Neuronal stem cell (in vitro differentiated cells): ENCODE measurements around the gene NEMP2. TPM values are rescaled to one million over a fixed set of nuclear protein-coding genes. Genes with fewer than 3 reads are reported as not detected.

ENCODE experiments used
- DNase-seq: peaks from one replicate; pipeline ENCODE4 v3.0.0-alpha.2; 2013; ENCODE audit warnings: low spot score
- H2AFZ ChIP-seq: one replicate; pipeline ENCODE4 v1.6.1; 2013; ENCODE audit warnings: mild to moderate bottlenecking, low read length, inconsistent platforms
- H2AK5ac ChIP-seq: 2 replicates; pipeline ENCODE4 v1.6.1; 2013; ENCODE audit warnings: low read depth, mild to moderate bottlenecking, inconsistent platforms, low read length, moderate library complexity, mixed read lengths
- H2BK120ac ChIP-seq: 2 replicates; pipeline ENCODE4 v1.6.1; 2013; ENCODE audit warnings: low read depth, mild to moderate bottlenecking, inconsistent platforms, low read length, moderate library complexity, mixed read lengths
- H2BK12ac ChIP-seq: one replicate; pipeline ENCODE4 v1.6.1; 2013; ENCODE audit warnings: low read length, inconsistent platforms
- H2BK15ac ChIP-seq: 2 replicates; pipeline ENCODE4 v1.6.1; 2013; ENCODE audit warnings: mild to moderate bottlenecking, low read length, inconsistent platforms, mixed read lengths
- H2BK5ac ChIP-seq: one replicate; pipeline ENCODE4 v1.6.1; 2013; ENCODE audit warnings: inconsistent platforms, mild to moderate bottlenecking, low read length, moderate library complexity
- H3K14ac ChIP-seq: one replicate; pipeline ENCODE4 v1.6.1; 2013; ENCODE audit warnings: low read length, inconsistent platforms
- H3K18ac ChIP-seq: 2 replicates; pipeline ENCODE4 v1.6.1; 2013; ENCODE audit warnings: low read length, inconsistent platforms
- H3K23ac ChIP-seq: 2 replicates; pipeline ENCODE4 v1.6.1; 2013; ENCODE audit warnings: low read depth, mild to moderate bottlenecking, mixed read lengths, low read length, inconsistent platforms; ENCODE audit not compliant: poor library complexity
- H3K27ac ChIP-seq: replicated peaks from 3 replicates; pipeline ENCODE4 v1.5.1; 2013; ENCODE audit warnings: low read length, inconsistent platforms
- H3K27me3 ChIP-seq, 3 experiments: 2 replicates each; pipeline ENCODE4 v1.6.1; 2013; ENCODE audit warnings: low read length in 3 of 3, mild to moderate bottlenecking in 2 of 3, inconsistent platforms in 1 of 3, low read depth in 1 of 3, mixed read lengths in 1 of 3, moderate library complexity in 1 of 3; ENCODE audit not compliant: control insufficient read depth in 3 of 3, insufficient read depth in 3 of 3
- H3K36me3 ChIP-seq, 2 donors: replicated peaks in 1 of 2; 2 replicates each; pipeline ENCODE4 v1.6.1; 2013; ENCODE audit warnings: low read length in 2 of 2; ENCODE audit not compliant: control insufficient read depth in 2 of 2, insufficient read depth in 2 of 2
- H3K4ac ChIP-seq: 2 replicates; pipeline ENCODE4 v1.6.1; 2013; ENCODE audit warnings: inconsistent platforms, mild to moderate bottlenecking, low read length, moderate library complexity
- H3K4me1 ChIP-seq, 2 donors: 1 replicate in 1 of 2; 2 replicates in 1 of 2; pipeline ENCODE4 v1.6.1; 2013; ENCODE audit warnings: low read length in 2 of 2, low read depth in 1 of 2; ENCODE audit not compliant: control insufficient read depth in 2 of 2, insufficient read depth in 1 of 2
- H3K4me2 ChIP-seq: one replicate; pipeline ENCODE4 v1.6.1; 2013; ENCODE audit warnings: mild to moderate bottlenecking, low read length, inconsistent platforms; ENCODE audit not compliant: insufficient read depth, poor library complexity, severe bottlenecking
- H3K4me3 ChIP-seq, 2 donors: 2 replicates each; pipeline ENCODE4 v1.5.1; 2013; ENCODE audit warnings: low read length in 2 of 2, mild to moderate bottlenecking in 2 of 2, inconsistent platforms in 1 of 2, moderate library complexity in 1 of 2
- H3K79me1 ChIP-seq: one replicate; pipeline ENCODE4 v1.6.1; 2013; ENCODE audit warnings: low read depth, mild to moderate bottlenecking, inconsistent platforms, low read length, moderate library complexity
- H3K9ac ChIP-seq: one replicate; pipeline ENCODE4 v1.6.1; 2013; ENCODE audit warnings: mild to moderate bottlenecking, low read depth, low read length, inconsistent platforms; ENCODE audit not compliant: poor library complexity
- H3K9me3 ChIP-seq, 2 donors: replicated peaks in 1 of 2; 2 replicates each; pipeline versions ENCODE3 to v1.6.1; 2013; ENCODE audit warnings: low read length in 2 of 2, mild to moderate bottlenecking in 2 of 2, inconsistent platforms in 1 of 2, low read depth in 1 of 2, mixed read lengths in 1 of 2, moderate library complexity in 1 of 2; ENCODE audit not compliant: control insufficient read depth in 2 of 2, insufficient read depth in 1 of 2
- H4K8ac ChIP-seq: one replicate; pipeline ENCODE4 v1.6.1; 2013; ENCODE audit warnings: low read depth, mild to moderate bottlenecking, inconsistent platforms, low read length, moderate library complexity
- H4K91ac ChIP-seq: one replicate; pipeline ENCODE4 v1.6.1; 2013; ENCODE audit warnings: low read length, low read depth, mild to moderate bottlenecking, inconsistent platforms; ENCODE audit not compliant: poor library complexity
- WGBS, 2 donors: extraction: QIAGEN DNeasy Blood & Tissue Kit; methylation state at CpG; one replicate each; pipeline ENCODE4 v1.1.7; 2013; ENCODE audit warnings: missing lambda C conversion rate in 2 of 2, mixed read lengths in 1 of 2; ENCODE audit not compliant: insufficient read length in 2 of 2, insufficient replicate concordance in 1 of 2; ENCODE audit errors: extremely low coverage in 2 of 2; 5-methylcytosine and 5-hydroxymethylcytosine counted together
- small RNA-seq: library from polyadenylated mRNA; stranded (forward); fragments of <200 nt; extraction: miRNeasy Mini kit (QIAGEN cat#:217004); gene quantifications from one replicate; pipeline ENCODE3, GENCODE V24; 2013; ENCODE audit not compliant: insufficient read depth

The NEMP2 gene

DNA sequence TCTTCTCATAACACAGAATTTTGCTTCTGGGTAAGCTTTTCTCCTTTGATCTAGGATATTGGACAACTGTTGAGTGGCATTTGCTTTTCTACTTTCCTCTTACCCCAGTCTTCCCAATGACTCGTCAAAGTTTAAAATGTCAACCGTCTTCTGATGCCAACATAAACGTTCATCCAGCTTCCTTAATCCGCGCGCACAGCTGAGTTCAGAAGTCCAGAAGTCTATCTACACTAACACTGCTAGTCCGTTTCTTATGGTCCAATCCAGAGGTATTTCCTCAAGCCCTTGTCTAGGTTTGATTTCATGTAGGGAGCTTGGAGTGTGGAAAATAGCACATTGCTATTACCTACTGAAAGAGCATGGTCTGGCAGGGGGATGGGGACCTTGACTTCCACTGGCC lies 77.7 kb downstream of the NEMP2 start:
- no peak for DNase-seq
- Histone ChIP-seq H3K27me3 (no peaks in the 10 kb centered on the region), H4K8ac (no peak overlapping the region), H2BK120ac (no peak overlapping the region), H3K4me1 (no peaks in the 10 kb centered on the region), H2AK5ac (no peak overlapping the region), H3K23ac (no peak overlapping the region), H3K4me3 (no peak overlapping the region), H3K14ac (no peak overlapping the region), H3K18ac (no peak overlapping the region), H3K36me3 (no peaks in the 10 kb centered on the region), H3K4ac (no peak overlapping the region), H2BK12ac (no peak overlapping the region), H3K9ac (no peak overlapping the region), H2AFZ (no peak overlapping the region), H3K4me2 (no peak overlapping the region), H2BK15ac (no peak overlapping the region), H3K9me3 (no peaks in the 10 kb centered on the region), H4K91ac (no peak overlapping the region), H3K79me1 (no peaks in the 10 kb centered on the region), H3K27ac (no peak overlapping the region), H2BK5ac (no peak overlapping the region)
- WGBS, 2 donors = no CpG with 5 or more reads among the region's 7 CpGs

DNA sequence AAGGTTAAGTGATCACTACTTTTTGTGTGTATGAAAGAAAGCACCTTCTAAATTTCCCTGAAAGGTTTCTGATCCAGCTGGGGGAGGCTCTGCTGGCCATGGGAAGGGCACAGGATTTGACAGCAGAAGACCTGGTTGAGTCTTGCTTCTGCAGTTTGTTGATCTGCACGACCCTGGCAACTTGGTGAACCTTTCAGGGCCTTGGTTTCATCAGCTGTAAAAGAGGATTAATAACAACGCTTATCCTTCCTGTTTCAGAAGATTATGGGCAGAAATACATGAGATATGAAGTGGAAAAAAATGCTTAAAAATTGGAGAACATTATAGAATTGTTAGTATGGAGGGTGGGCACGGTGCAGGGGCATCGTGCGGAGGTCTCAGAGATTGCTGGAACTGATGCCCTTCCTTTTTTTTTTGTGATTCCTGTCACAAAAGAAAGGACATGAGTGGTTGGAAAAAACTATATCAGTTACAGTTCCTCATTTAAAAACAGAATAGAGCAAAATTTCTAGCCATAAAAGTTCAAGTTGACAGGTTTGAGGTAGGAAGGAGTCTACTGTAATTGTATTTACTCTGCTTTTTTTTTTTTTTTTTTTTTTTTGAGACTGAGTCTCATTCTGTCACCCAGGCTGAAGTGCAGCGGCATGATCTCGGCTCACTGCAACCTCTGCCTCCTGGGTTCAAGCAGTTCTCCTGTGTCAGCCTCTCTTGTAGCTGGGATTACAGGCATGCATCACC lies 79.0 kb downstream of the NEMP2 start:
- Histone ChIP-seq H2BK12ac (no peak overlapping the region), H2BK5ac (no peak overlapping the region), H3K4me3 (no peak overlapping the region), H3K14ac (no peak overlapping the region), H3K4me1 (no peaks in the 10 kb centered on the region), H3K9ac (no peak overlapping the region), H2BK120ac (no peak overlapping the region), H4K91ac (no peak overlapping the region), H3K27me3 (no peaks in the 10 kb centered on the region), H3K79me1 (no peaks in the 10 kb centered on the region), H4K8ac (no peak overlapping the region), H2BK15ac (no peak overlapping the region), H3K4ac (no peak overlapping the region), H3K4me2 (no peak overlapping the region), H3K36me3 (no peaks in the 10 kb centered on the region), H2AFZ (no peak overlapping the region), H2AK5ac (no peak overlapping the region), H3K23ac (no peak overlapping the region), H3K18ac (no peak overlapping the region), H3K9me3 (no peaks in the 10 kb centered on the region), H3K27ac (no peak overlapping the region)
- DNase-seq = no peak
- no CpG with 5 or more reads among the region's 7 CpGs for WGBS, 2 donors

DNA sequence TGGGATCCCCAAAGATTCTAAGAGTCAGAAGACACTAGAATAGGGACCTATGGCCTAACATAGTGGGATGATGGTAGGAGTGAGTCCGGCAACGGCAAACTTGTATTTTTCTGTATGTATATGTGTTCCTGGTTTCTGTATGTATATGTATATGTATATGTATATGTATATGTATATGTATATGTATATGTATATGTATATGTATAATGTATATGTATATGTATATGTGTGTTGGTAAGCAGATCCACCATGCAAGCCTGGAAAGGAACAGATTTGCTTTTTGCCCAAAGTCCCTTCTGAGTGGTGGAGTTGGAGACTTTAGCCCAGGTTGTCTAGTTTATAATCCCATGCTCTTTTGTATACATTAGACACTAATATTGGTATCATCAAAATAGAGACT lies 79.7 kb downstream of the NEMP2 start:
- no peak overlapping the region for H3K9ac ChIP-seq
- no CpG with 5 or more reads among the region's 2 CpGs for WGBS, 2 donors
- H3K18ac ChIP-seq = no peak overlapping the region

More for the DNA sequence above, 79.7 kb downstream of the NEMP2 start:
- H2AFZ ChIP-seq = no peak overlapping the region
- H3K27ac ChIP-seq = no peak overlapping the region
- no peak overlapping the region for H3K4me2 ChIP-seq
- no peaks in the 10 kb centered on the region for H3K79me1 ChIP-seq
- H2BK15ac ChIP-seq = no peak overlapping the region
- no peaks in the 10 kb centered on the region for H3K4me1 ChIP-seq
- no peak overlapping the region for H2BK120ac ChIP-seq
- no peaks in the 10 kb centered on the region for H3K27me3 ChIP-seq
- no peak overlapping the region for H3K23ac ChIP-seq
- no peak overlapping the region for H3K4ac ChIP-seq
- no peaks in the 10 kb centered on the region for H3K9me3 ChIP-seq
- no peak overlapping the region for H3K4me3 ChIP-seq
- no peak overlapping the region for H2BK5ac ChIP-seq
- H3K36me3 ChIP-seq = no peaks in the 10 kb centered on the region
- H2BK12ac ChIP-seq = no peak overlapping the region
- H4K8ac ChIP-seq = no peak overlapping the region
- no peak overlapping the region for H3K14ac ChIP-seq
- DNase-seq = no peak
- H4K91ac ChIP-seq = no peak overlapping the region
- no peak overlapping the region for H2AK5ac ChIP-seq

Small RNA genes within 50 kb of the gene (small RNA-seq; reads per million reads assigned to genes)
- not detected for gene RN7SKP179
